ENCODE measurements around the gene ANKRD26. TPM values are rescaled to one million over a fixed set of nuclear protein-coding genes. Genes with fewer than 3 reads are reported as not detected.

Gene ANKRD26
- total RNA-seq, 4 donors from 2014 or later = 12.2 to 40.4 (median 12.7) TPM

DNA sequence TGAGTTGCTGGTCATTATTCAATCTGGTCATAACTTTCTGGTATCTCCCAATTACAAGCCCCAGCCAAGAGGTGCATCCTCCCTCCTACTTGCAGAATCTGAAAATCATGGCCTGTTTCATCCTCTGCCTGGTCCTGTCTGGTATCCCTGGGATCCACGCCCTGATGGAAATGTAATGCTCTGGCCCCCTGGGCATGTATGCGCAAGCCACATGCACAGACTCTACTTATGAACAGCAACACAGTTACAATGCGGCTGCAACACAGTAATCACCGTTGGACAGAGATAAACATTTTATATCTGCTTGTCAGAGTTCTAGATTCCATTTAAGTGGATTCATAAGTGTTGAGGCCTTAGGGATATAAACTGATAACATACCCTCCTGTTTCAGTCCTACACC is 121.8 kb downstream of the ANKRD26 start:
- Histone ChIP-seq H3K9me3 (no peaks in the 10 kb centered on the region), H3K27ac (no peak overlapping the region), H3K4me3 (no peak overlapping the region), H3K36me3 (no peaks in the 10 kb centered on the region), H3K4me1 (no peaks in the 10 kb centered on the region), H3K27me3 (no peaks in the 10 kb centered on the region)
- no peak for TF ChIP-seq POLR2A (IDR thresholded peaks at IDR 0.05)
- TF ChIP-seq, protein P1, sequence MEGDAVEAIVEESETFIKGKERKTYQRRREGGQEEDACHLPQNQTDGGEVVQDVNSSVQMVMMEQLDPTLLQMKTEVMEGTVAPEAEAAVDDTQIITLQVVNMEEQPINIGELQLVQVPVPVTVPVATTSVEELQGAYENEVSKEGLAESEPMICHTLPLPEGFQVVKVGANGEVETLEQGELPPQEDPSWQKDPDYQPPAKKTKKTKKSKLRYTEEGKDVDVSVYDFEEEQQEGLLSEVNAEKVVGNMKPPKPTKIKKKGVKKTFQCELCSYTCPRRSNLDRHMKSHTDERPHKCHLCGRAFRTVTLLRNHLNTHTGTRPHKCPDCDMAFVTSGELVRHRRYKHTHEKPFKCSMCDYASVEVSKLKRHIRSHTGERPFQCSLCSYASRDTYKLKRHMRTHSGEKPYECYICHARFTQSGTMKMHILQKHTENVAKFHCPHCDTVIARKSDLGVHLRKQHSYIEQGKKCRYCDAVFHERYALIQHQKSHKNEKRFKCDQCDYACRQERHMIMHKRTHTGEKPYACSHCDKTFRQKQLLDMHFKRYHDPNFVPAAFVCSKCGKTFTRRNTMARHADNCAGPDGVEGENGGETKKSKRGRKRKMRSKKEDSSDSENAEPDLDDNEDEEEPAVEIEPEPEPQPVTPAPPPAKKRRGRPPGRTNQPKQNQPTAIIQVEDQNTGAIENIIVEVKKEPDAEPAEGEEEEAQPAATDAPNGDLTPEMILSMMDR (IDR thresholded peaks at IDR 0.05) = no peak
- DNase-seq = no peak

DNA sequence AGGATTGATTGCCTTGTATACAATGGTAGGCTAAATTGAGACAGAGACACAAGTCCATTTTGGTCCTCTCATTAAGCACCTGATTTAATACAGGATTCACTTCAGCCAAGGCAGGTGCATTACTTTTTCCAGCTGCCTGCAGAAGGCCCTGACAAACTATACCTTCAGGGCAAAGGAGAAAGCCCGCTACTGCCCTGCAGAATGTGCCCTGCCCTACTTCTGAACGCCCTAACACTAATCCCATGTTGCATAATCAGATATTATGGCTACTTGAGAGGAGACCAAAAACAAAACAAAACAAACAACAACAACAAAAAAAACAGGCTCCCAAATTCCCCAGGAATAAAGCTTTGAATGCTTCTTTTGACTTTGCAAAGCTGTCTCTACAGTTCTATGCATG is 122.7 kb downstream of the ANKRD26 start:
- TF ChIP-seq, protein P1 (IDR thresholded peaks at IDR 0.05) = no peak
- TF ChIP-seq POLR2A (IDR thresholded peaks at IDR 0.05) = no peak
- no peaks in the 10 kb centered on the region for H3K9me3 ChIP-seq
- DNase-seq = no peak
- H3K4me1 ChIP-seq = no peaks in the 10 kb centered on the region
- no peak overlapping the region for H3K4me3 ChIP-seq
- H3K27ac ChIP-seq = no peak overlapping the region
- H3K27me3 ChIP-seq = no peaks in the 10 kb centered on the region
- no peaks in the 10 kb centered on the region for H3K36me3 ChIP-seq

DNA sequence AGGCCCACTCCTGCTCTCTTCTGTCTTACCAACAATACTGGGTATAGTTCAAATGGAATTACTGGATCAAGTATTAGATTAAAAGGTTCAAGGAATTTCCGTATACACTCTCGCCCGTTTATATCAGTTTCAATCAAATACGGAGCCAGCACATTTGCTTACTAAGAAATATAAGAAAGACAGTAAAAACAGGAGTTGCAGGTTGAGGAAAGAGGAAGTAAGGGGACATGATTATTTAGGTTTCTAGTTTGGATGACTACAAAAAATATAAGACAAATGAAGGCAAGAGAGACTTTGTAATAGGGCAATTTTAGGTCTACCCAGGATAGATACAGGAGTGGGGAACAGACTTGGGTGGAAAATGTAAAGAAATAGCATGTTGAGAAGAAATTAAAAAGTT is 129.6 kb downstream of the ANKRD26 start:
- H3K36me3 ChIP-seq = no peaks in the 10 kb centered on the region

DNA sequence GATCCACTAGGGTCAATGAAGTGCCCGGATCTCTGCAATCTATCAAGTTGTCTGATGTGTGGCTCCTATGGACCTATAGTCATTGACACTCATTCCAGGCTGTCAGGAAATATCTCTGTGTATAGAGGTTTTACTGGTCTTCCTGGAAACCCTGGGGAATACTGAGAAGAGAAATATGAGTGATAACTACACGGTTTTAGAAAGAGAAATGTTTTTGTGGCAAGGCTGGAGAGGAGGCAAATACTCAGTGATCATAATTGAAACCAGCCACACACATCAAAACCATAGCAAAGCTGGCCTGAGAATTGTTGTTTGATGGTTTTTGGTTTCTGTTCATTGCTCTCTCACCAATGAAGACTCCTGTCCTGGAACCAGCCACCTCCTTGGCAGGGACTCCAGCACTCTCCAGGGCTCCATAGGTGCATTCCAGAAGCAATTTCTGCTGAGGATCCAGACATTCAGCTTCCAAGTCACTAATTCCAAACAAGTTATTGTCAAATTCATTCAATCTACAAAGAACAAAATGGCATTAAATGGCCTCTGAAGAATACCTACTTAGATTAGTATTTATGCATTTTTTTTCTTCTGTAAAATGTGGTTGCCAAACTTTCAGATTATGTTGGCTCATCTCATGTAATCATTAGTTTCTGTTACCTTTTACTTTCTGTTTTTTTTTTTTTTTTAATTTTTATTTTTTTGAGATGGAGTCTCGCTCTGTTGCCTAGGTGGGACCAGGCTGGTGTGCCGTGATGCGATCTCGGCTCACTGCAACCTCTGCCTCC is 131.0 kb downstream of the ANKRD26 start:
- TF ChIP-seq POLR2A (IDR thresholded peaks at IDR 0.05) = no peak
- TF ChIP-seq, protein P1 (IDR thresholded peaks at IDR 0.05) = no peak
- no peak for DNase-seq
- H3K27me3 ChIP-seq = no peaks in the 10 kb centered on the region
- no peaks in the 10 kb centered on the region for H3K9me3 ChIP-seq
- no peak overlapping the region for H3K4me3 ChIP-seq
- no peaks in the 10 kb centered on the region for H3K36me3 ChIP-seq
- H3K4me1 ChIP-seq = no peaks in the 10 kb centered on the region
- H3K27ac ChIP-seq = no peak overlapping the region

More for the DNA sequence above, 129.6 kb downstream of the ANKRD26 start:
- H3K27ac ChIP-seq = no peak overlapping the region
- no peaks in the 10 kb centered on the region for H3K4me1 ChIP-seq
- H3K4me3 ChIP-seq = no peak overlapping the region
- no peak for DNase-seq
- TF ChIP-seq, protein P1 (IDR thresholded peaks at IDR 0.05) = no peak
- H3K27me3 ChIP-seq = no peaks in the 10 kb centered on the region
- H3K9me3 ChIP-seq = no peaks in the 10 kb centered on the region

DNA sequence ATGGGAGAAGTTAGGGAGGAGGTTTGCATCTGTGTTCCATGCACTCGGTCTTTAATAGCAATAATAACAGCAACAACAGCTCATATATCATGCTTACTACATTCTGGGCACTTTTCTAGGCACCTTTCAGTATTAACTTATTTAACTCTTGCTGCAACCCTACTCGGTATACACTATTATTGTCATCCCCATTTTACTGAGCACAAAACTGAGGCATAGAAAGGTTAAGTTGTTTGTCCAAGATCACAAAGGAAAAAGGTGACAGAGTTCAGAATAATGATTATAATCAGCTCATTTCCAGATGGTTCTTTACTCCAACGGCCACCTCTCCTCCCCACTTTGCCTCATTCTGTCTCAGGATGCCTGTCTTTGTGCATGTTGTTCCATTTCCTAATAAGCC is 137.5 kb downstream of the ANKRD26 start:
- DNase-seq = no peak
- Histone ChIP-seq H3K9me3 (no peaks in the 10 kb centered on the region), H3K4me1 (no peaks in the 10 kb centered on the region), H3K27ac (no peak overlapping the region), H3K36me3 (no peaks in the 10 kb centered on the region), H3K4me3 (no peak overlapping the region), H3K27me3 (no peaks in the 10 kb centered on the region)
- TF ChIP-seq POLR2A (IDR thresholded peaks at IDR 0.05) = no peak
- TF ChIP-seq, protein P1 (IDR thresholded peaks at IDR 0.05) = no peak

All from Peyer's patch (tissue), 4 donors.